GM21529 (cell line): ENCODE results near the gene CHRNA7.
"Not testable (repeated sequence)": the region's sequence is repeated elsewhere in the genome, so short reads cannot be mapped to it uniquely, and the experiment has no call there.

Experiments
- ATAC-seq: cut with Tn5 transposase; IDR thresholded peaks from one replicate; pipeline ENCODE4 v1.9.1; 2021; ENCODE audit not compliant: unreplicated experiment

Gene CHRNA7

DNA sequence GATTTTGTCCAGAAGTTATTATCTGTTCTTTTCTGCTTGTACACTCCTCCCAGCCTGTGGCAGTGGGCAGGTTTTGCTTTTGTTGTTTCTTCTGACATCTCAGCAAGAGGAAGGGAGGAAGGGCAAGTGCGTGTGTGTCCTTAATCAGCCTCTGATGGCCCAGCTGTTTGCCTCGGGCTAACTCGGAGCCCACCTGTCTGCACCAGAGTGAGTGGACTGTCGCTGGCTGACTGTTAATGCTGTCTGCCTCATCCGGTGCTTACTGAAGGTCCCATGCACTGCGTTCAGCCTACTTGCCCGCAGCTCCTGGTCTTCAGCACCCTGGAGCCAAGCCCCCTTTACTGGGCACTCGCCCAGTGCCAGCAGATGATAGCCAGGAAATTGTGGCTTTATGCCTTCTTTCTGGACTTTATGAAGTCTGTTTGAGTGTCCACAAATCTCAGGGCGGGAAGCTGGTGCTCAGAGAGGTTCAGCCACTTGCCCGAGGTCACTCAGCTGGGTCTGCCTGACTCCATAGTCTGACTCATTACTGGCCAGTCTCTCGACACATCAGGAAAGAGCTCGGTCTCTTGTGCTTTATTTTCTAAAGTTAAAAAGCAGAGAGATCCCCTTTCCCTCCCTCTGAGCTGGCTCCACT, 89.5 kb downstream of the CHRNA7 start:
- no peak for ATAC-seq

GRCh38 chr15:32120577-32121383, 90.5 kb downstream of the CHRNA7 start:
- no peak for ATAC-seq

GRCh38 chr15:32121384-32121695, 91.0 kb downstream of the CHRNA7 start:
- ATAC-seq, result no peak

GRCh38 chr15:32122013-32122412, 91.7 kb downstream of the CHRNA7 start:
- ATAC-seq, result no peak

GRCh38 chr15:32123473-32123872, 93.2 kb downstream of the CHRNA7 start:
- no peak for ATAC-seq

- no peak for ATAC-seq
Measured at GRCh38 chr15:32124726-32125125, 94.4 kb downstream of the CHRNA7 start.

DNA sequence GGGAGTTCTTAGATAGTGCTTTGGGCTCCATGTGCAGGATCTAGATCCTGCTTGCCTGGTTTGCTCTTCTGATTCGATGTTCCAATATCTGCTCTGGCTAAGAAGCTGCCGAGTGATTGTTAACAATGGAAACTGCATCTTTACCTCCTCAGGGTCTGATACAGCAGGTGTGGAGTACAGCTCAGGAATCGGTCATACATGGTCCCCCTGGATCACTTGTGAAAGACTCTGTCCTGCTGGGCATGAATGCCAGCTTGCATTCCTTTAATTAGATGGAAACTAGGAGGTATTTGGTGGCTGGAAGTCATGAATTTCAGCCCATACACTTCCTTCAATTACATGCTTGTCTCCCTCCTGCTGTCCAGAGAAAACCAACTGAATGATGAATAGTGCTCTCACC, 95.3 kb downstream of the CHRNA7 start:
- ATAC-seq, result no peak

DNA sequence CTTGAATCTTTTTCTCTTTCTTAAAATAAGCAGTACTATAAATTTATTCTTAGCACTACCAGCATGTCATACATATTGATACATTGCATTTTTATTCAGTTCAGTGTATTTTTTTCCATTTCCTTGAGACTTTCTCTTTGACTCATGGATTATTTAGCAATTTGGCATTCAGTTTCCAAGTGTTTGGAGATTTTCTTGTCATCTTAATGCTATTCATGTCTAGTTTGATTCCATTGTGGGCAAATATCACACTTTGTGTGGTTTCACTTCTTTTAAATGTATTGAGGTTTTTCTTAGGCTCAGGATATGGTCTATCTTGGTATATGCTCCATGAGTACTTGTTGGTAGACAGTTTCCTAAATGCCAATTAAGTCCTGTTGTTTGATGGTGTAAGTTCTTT, 99.5 kb downstream of the CHRNA7 start:
- ATAC-seq, result no peak

GRCh38 chr15:32130823-32131222, 100.5 kb downstream of the CHRNA7 start:
- no peak for ATAC-seq

DNA sequence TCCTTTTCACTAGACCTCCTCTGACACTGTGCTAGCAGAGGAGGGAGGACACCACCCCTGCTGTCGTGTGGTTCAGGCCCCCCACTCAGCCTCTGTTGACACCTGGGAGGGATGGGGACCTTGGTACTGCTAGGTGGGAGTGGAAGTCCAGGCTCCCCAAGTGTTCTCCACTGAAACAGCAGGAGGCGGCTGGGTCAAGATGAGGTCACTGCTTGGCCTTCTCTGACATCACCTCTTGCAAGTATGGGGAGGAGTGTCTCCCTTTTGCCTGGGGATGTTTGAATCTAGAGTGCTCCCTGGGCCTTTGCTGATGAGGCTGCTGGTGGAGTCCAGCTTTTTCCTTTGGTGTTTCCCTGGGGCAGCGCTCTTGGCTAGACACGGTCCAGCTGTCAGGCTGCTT, 101.5 kb downstream of the CHRNA7 start:
- no peak for ATAC-seq

DNA sequence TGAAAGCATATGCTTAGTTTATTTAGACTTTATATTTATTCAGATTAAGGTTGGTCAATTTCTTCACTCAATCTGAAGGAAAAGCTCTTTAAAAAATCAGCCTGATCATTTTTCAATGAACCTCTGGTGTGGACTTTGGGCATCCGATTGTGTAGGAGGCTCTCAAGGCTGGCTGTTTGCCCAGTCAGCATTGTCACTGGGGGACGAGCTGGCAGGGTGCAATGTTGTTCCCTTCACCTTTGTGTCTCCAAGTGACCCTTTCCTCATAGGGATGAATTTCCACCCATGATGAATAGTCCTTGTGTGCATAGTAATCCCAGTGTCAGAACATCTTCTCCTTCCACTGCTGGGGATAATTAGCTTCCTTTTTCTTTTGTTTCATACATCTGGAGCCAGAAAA, 102.5 kb downstream of the CHRNA7 start:
- no peak for ATAC-seq

GRCh38 chr15:32134842-32135241, 104.5 kb downstream of the CHRNA7 start:
- ATAC-seq, result no peak

DNA sequence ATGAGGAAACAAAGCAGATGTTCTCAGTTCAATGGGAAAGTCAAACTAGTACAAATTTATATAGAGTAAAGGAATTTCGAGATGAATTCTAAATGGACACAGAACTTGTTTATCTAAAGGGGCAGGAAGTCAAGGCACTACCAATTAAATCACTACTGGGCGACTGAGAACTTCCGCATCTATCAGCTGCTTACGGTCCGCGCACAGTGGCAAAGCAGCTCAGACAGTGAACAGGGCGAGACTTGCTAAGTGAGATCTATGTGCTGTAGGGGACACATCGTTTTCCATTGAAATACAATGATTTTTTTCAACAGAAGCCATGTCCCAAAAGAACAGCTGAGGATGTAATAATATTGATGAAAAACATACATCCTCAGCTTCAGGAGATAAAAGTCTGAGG, 105.0 kb downstream of the CHRNA7 start:
- no peak for ATAC-seq

GRCh38 chr15:32145512-32145911, 115.2 kb downstream of the CHRNA7 start:
- not testable (repeated sequence) for ATAC-seq

DNA sequence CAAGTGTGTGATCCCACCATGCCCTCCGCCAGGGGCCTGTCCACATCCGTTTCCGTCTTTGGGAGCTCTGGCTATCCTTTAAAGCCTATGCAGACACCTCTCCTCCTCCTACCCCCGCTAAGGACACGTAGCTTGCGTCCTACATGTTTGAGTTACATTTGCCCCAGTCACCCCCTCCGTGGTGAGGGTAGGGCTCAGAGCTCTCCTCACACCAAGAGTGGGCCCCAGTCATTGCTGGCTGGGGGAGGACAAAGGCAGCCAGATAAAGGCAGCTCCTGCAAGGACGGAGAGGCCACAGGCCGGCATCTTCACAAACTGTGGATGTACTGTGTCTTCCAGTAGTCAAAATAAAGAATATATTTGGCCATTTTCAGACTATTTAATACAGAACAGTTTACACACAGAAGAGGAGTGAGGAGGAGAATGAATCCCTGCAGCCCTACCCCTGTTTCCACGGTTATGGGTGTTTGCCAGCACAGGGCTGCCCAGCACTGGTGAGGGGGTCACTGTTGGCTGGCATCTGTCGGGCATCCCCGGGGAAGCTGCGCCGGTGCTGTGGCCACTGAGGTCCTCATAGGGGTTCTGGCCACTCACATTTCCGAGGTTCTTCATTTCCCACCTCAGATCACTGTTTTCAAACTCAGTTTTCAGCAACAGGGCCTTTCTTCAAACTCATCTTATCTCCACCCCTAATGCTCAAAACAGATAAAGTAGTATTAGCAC, 118.7 kb downstream of the CHRNA7 start:
- no peak for ATAC-seq

DNA sequence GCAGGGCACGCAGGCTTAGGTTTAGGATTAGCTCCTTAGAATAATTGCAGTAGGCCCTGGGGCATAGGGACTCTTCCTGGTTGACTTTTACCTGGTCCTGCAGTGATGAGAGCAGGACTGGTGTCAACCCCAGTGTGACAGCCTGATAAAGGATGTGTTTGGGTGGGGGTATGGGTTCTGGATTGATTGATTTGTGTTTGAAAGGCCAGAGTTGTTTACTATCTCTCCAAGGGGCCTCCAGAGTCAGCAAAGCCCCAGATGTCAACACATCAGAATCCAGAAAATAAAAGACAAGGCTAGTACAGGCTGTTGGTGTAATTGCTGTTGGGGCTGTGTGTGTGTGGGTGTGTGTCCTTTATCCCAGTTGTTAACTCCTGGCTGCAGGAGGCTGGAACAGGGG, 122.3 kb downstream of the CHRNA7 start:
- ATAC-seq, result no peak

DNA sequence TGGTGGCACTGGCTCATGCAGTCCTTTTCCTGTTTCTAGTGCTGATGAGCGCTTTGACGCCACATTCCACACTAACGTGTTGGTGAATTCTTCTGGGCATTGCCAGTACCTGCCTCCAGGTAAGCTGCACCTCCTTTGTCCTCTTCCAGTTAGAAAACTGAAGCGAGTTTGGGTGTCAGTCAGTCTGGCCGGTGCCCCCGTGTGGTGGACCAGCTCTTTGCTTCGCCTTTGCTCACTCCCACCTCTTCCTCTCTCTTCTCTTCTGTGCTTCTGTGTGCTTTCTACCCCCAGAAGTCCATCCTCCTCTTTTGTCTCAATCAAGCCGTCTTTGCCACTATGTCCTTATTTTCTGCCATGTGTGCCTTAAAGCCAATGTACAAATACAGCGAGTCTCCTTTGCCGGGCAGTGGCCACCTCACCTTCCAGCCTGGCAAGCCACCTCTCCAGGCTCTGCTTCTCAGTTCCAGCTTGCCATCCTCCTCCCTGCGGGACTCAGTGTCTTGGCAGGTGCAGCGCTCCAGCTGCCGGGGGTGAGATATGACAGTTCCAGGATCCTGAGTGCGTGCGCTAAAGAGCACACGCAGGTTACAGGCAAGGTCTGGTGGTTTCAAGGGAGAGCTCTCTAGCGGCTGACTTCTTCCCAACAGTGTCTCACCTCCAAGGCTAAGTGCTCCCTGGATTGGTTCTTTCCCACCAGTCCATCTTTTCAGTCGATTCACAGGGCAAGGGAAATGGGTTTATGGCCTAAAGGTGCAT, 123.7 kb downstream of the CHRNA7 start:
- not testable (repeated sequence) for ATAC-seq

GRCh38 chr15:32162143-32162542, 131.8 kb downstream of the CHRNA7 start:
- ATAC-seq, result not testable (repeated sequence)

DNA sequence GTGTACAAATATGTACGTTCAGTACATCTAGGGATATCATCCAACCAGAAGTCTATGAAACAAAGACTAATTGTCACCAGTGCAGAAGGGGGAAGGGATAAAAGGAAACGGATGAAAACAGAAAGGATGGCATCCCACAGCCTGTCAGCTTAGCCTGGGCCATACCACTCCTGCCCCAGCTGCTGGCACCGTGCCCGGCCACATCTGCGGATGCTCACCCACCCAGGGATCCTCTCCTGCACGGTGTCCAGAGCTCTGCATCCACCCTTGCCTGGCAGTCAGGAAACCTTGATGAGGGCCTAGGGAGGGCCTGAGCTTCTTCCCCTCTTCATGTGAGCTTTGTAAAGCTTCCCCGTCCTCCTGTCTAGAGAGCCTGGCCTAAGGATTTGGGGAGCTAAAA, 133.8 kb downstream of the CHRNA7 start:
- ATAC-seq, result not testable (repeated sequence)

- not testable (repeated sequence) for ATAC-seq
Measured at GRCh38 chr15:32164747-32165146, 134.4 kb downstream of the CHRNA7 start.

- ATAC-seq, result not testable (repeated sequence)
Measured at GRCh38 chr15:32165775-32166174, 135.5 kb downstream of the CHRNA7 start.
